Endothelial cell (in vitro differentiated cells): ENCODE data around the gene GMDS. TPM values are rescaled to one million over a fixed set of nuclear protein-coding genes. Genes with fewer than 3 reads are reported as not detected.

Source experiments
- DNase-seq: peaks from one replicate; pipeline ENCODE4 v3.0.0; 2021; ENCODE audit warnings: low spot score
- H3K27ac Mint-ChIP-seq: one replicate; pipeline ENCODE4 v1.8.0; 2021; ENCODE audit warnings: mixed read lengths, inconsistent platforms; ENCODE audit not compliant: unreplicated experiment
- H3K27me3 Mint-ChIP-seq: one replicate; pipeline ENCODE4 v1.8.0; 2021; ENCODE audit warnings: mild to moderate bottlenecking, moderate library complexity, mixed read lengths, inconsistent platforms; ENCODE audit not compliant: unreplicated experiment
- H3K36me3 Mint-ChIP-seq: one replicate; pipeline ENCODE4 v1.8.0; 2021; ENCODE audit warnings: mild to moderate bottlenecking, low read depth, mixed read lengths, inconsistent platforms; ENCODE audit not compliant: unreplicated experiment
- H3K4me1 Mint-ChIP-seq: one replicate; pipeline ENCODE4 v1.8.0; 2021; ENCODE audit warnings: mild to moderate bottlenecking, mixed read lengths, inconsistent platforms; ENCODE audit not compliant: unreplicated experiment
- H3K4me3 Mint-ChIP-seq: one replicate; pipeline ENCODE4 v1.8.0; 2021; ENCODE audit warnings: mild to moderate bottlenecking, mixed read lengths, inconsistent platforms; ENCODE audit not compliant: unreplicated experiment
- H3K9me3 Mint-ChIP-seq: one replicate; pipeline ENCODE4 v1.8.0; 2021; ENCODE audit warnings: mixed read lengths, inconsistent platforms; ENCODE audit not compliant: unreplicated experiment
- total RNA-seq: library from RNA; stranded (reverse); fragmentation: NEBNext Ultra II Directional; extraction: Animal tissue kit (Norgen Biotek cat#: 25700); gene quantifications from one replicate; pipeline ENCODE4 v1.2.1, GENCODE V29; 2021; ENCODE audit not compliant: unreplicated experiment
- TF ChIP-seq, protein P1 (sequence below): fragments of 200-600 bp; sonication (generic); IDR thresholded peaks from one replicate; pipeline ENCODE4 v1.5.0; 2021; ENCODE audit warnings: antibody characterized with exemption; ENCODE audit not compliant: unreplicated experiment

Gene GMDS
- total RNA-seq, 1 donor from 2014 or later, result 36.0 TPM

GRCh38 chr6:2228392-2228791 is 17.0 kb downstream of the GMDS start:
- Mint-ChIP-seq H3K27me3 (no peaks in the 10 kb centered on the region), H3K4me1 (peaks cover 6% of the 10 kb centered on the region), H3K36me3 (no peaks in the 10 kb centered on the region), H3K27ac (no peak overlapping the region), H3K9me3 (no peaks in the 10 kb centered on the region), H3K4me3 (no peak overlapping the region)
- TF ChIP-seq, protein P1, sequence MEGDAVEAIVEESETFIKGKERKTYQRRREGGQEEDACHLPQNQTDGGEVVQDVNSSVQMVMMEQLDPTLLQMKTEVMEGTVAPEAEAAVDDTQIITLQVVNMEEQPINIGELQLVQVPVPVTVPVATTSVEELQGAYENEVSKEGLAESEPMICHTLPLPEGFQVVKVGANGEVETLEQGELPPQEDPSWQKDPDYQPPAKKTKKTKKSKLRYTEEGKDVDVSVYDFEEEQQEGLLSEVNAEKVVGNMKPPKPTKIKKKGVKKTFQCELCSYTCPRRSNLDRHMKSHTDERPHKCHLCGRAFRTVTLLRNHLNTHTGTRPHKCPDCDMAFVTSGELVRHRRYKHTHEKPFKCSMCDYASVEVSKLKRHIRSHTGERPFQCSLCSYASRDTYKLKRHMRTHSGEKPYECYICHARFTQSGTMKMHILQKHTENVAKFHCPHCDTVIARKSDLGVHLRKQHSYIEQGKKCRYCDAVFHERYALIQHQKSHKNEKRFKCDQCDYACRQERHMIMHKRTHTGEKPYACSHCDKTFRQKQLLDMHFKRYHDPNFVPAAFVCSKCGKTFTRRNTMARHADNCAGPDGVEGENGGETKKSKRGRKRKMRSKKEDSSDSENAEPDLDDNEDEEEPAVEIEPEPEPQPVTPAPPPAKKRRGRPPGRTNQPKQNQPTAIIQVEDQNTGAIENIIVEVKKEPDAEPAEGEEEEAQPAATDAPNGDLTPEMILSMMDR, result no peak
- DNase-seq, result no peak

- H3K27ac Mint-ChIP-seq, result no peak overlapping the region
- TF ChIP-seq, protein P1, result no peak
- no peak overlapping the region for H3K4me3 Mint-ChIP-seq
- no peaks in the 10 kb centered on the region for H3K36me3 Mint-ChIP-seq
- no peaks in the 10 kb centered on the region for H3K9me3 Mint-ChIP-seq
- no peak for DNase-seq
- H3K4me1 Mint-ChIP-seq, result peaks cover 15% of the 10 kb centered on the region
- no peaks in the 10 kb centered on the region for H3K27me3 Mint-ChIP-seq
These were observed 18.6 kb downstream of the GMDS start for GRCh38 chr6:2226775-2227174.

- peaks cover 15% of the 10 kb centered on the region for H3K4me1 Mint-ChIP-seq
- H3K9me3 Mint-ChIP-seq, result no peaks in the 10 kb centered on the region
- H3K36me3 Mint-ChIP-seq, result no peaks in the 10 kb centered on the region
- H3K27ac Mint-ChIP-seq, result no peak overlapping the region
- peaks cover 2% of the 10 kb centered on the region for H3K27me3 Mint-ChIP-seq
- TF ChIP-seq, protein P1, result no peak
- DNase-seq, result no peak
- H3K4me3 Mint-ChIP-seq, result no peak overlapping the region
These were observed 19.7 kb downstream of the GMDS start for GRCh38 chr6:2225422-2226392.

- DNase-seq, result no peak
- TF ChIP-seq, protein P1, result no peak
- Mint-ChIP-seq H3K9me3 (no peaks in the 10 kb centered on the region), H3K27me3 (peaks cover 2% of the 10 kb centered on the region), H3K4me1 (peaks cover 14% of the 10 kb centered on the region), H3K27ac (no peak overlapping the region), H3K36me3 (no peaks in the 10 kb centered on the region), H3K4me3 (no peak overlapping the region)
These were observed 20.5 kb downstream of the GMDS start for GRCh38 chr6:2224847-2225382.
